HG02884 (cell line): Measurements from ENCODE around the gene RET.

Source experiments
- ATAC-seq: cut with Tn5 transposase; IDR thresholded peaks from one replicate; pipeline ENCODE4 v1.9.1; 2021; ENCODE audit warnings: mild to moderate bottlenecking, moderate library complexity; ENCODE audit not compliant: unreplicated experiment

The RET gene

DNA sequence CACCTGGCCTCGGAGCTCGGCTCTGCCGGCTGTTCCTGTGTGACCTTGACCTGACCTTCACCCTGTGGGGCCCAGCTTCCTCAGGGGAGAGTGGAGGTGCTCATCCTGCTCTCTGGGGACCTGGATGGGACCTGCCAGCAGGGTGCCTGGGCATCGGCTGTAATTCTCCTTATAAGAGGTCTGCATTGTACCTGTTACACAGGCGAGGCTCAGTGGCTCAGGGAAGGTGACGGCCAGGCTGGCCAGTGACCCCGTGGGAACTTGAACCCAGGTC, 29.0 kb downstream of the RET start:
- no peak for ATAC-seq

GRCh38 chr10:43106256-43107091, 29.6 kb downstream of the RET start:
- ATAC-seq, result no peak

GRCh38 chr10:43108951-43109350, 32.1 kb downstream of the RET start:
- no peak for ATAC-seq

DNA sequence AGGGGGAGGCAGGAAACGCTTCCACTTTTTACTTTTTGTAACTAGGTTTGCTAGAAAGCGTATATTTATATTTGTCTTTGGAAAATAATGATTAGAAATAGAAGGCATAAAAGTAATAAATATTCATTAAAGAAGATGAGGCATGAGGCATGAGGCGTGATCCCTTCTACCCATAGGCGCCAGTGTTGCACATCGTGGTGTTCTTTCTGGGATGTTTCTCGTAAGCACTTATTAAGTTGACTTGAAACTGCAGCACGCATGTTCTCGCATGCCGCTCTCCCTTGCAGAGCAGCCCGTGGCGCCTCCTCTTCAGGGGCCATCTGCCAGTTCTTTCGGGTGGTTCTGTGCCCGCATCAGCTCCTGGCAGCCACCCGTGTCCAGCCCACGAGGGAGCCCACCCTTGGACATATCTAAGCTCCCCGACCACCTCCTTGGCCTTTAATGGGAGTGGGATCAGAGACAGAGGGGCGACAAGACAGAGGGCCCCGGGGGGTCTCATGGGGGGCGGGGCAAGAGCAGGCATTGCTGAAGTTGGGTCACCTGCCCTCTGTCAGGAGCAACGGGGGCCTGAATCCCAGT, 32.9 kb downstream of the RET start:
- no peak for ATAC-seq

DNA sequence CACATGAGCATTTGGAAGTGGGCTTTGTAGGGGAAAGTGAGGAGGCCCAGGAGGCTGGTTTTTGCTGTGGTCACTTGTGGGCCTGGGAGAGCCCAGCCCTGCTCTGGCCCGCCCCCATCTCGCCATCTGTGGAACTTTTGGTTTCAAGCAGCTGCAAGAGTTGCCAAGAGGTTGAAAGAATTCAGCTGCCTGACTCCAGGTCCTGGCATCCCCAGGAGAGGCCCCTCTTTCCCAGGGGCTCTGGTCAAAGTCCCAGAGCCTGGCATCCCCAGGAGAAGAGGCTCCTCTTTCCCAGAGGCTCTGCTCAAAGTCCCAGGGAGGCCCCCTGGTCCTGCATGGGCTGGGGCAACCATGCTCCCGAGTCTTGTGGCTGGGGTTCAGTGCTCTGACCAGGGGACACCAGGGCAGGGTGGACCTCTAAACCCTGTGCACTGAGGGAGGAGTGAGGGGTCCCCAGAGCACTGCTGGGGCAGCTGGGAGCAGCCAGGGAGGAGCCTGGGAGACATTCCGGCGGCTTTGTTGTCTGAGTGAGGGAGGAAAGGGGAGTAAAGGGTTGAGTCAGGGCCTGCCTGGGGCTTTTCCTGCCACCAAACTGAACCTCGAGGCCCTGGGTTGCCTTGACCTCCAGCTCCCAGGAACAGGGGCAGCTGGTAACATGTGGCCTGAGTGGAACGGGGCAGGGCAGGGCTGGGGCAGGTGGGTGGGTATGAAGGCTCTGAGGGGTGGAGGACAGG, 33.6 kb downstream of the RET start:
- ATAC-seq, result peak; percentile 47

DNA sequence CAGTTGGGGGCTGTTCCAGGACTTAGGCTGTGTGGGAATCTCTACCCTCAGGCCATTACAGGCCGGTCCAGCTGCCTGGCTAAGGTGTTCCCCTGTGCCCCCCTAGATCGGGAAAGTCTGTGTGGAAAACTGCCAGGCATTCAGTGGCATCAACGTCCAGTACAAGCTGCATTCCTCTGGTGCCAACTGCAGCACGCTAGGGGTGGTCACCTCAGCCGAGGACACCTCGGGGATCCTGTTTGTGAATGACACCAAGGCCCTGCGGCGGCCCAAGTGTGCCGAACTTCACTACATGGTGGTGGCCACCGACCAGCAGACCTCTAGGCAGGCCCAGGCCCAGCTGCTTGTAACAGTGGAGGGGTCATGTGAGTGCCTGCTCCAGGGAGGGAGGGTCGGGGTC, 34.2 kb downstream of the RET start:
- ATAC-seq, result no peak

- no peak for ATAC-seq
Observed at GRCh38 chr10:43111921-43112607, 35.2 kb downstream of the RET start.

GRCh38 chr10:43112608-43112961, 35.7 kb downstream of the RET start:
- no peak for ATAC-seq

DNA sequence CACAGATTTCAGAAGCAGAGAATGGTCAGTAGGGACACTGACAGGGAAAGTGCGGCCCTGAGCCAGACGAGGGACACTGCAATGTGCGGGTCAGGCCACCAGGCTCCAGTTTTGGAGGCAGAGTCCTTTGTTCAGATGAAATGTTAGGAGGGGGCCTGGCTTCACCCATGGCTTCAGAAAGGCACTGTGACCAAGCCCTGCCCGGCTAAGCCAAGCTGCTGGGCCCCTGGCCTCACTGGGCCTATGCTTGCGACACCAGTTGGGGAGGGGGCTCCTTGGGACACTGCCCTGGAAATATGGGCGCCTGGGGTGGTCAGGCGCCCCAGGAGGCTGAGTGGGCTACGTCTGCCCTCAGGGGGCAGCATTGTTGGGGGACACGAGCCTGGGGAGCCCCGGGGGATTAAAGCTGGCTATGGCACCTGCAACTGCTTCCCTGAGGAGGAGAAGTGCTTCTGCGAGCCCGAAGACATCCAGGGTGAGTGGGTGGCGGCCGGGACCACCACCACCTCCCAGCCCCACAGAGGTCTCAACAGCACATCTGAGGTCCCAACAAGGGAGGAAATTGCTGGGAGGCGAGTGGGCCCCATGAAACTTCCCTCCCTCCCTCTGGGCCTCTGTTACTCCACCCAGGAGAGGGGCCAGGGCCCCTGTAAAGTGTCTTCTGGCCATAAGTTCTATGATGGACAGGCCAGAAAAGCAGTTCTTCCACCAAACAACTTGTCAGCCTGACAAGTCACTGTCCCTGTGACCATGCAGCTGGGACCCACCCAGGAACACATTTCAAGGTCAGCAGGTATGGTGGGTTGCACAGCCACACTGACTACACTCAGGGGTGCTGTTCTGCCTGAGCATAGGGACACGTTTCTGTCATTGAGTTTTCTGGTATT, 36.6 kb downstream of the RET start:
- no peak for ATAC-seq

GRCh38 chr10:43114088-43114742, 37.3 kb downstream of the RET start:
- ATAC-seq, result no peak

- ATAC-seq, result no peak
Observed at GRCh38 chr10:43114743-43115611, 38.1 kb downstream of the RET start.

- no peak for ATAC-seq
Observed at GRCh38 chr10:43115881-43116595, 39.2 kb downstream of the RET start.

DNA sequence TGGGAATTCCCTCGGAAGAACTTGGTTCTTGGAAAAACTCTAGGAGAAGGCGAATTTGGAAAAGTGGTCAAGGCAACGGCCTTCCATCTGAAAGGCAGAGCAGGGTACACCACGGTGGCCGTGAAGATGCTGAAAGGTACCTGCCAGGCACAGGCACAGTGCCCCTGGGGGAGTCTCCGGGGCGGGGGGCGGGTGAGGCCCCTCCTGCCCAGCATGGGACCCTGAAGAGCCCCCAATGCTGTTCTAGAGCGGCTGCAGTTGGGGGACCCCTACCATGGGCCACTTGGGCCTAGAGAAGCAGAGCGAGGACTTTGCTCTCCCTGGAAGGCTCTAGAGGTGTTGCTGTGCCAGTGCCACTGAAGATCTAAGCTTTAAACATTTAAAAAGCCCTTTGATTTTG, 39.7 kb downstream of the RET start:
- ATAC-seq, result no peak

DNA sequence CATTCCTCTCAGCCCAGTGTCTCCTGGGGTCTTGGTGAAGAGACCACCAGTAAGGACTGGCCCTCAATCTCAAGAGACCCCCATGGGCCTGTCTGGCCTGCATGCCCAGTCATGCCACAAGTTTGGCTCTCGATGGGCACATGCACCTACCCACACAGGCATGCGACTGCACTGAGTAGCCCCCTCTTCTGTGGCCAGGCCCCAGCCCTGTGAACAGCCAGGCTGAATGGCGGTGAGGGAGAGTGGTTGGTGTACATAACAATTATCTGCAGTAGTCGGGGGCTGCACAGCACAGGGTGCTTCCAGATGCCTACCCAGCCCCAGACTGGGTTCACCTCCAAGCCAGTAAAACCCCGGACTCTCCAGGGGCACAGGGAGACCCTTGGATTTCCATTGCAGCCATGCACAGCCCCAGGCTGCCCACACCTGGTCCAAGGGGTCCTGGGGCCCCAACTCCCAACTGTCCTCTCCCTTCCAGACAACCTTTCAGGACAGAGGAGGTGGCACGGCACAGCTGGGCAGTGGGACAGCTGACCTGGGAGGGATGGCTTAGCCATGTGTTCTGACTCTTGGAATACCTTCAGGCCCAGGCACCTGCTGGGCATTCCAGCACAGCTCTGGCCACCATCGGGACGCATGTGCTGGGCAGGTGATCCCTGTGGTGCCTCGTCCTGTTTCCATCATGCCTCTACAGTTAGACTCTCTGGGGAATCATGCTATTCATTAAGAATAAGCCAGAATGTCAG, 40.3 kb downstream of the RET start:
- no peak for ATAC-seq

DNA sequence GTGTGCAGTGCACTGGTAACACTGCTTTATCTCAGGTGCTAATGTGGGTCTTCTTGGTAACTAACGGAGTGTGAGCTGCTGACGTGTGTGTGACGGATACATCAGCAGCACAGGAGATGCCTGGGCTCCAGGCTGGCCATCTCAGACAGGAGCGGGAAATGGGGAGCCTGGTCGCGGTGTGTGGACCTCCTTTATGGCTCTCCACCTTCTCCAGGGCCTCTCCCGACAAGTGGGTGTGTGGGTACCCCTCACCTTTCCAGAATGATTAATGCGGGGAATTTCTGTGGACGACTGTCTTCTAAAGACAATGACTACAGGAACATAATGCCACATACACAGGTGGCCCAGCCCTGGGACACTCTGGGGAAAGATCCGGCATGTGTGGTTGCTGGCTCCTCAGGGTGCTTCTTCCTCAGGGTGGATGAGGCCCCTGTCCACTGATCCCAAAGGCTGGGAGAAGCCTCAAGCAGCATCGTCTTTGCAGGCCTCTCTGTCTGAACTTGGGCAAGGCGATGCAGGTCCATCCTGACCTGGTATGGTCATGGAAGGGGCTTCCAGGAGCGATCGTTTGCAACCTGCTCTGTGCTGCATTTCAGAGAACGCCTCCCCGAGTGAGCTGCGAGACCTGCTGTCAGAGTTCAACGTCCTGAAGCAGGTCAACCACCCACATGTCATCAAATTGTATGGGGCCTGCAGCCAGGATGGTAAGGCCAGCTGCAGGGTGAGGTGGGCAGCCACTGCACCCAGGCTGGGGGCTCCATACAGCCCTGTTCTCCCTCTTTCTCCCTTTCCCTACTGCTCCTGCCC, 41.1 kb downstream of the RET start:
- no peak for ATAC-seq

DNA sequence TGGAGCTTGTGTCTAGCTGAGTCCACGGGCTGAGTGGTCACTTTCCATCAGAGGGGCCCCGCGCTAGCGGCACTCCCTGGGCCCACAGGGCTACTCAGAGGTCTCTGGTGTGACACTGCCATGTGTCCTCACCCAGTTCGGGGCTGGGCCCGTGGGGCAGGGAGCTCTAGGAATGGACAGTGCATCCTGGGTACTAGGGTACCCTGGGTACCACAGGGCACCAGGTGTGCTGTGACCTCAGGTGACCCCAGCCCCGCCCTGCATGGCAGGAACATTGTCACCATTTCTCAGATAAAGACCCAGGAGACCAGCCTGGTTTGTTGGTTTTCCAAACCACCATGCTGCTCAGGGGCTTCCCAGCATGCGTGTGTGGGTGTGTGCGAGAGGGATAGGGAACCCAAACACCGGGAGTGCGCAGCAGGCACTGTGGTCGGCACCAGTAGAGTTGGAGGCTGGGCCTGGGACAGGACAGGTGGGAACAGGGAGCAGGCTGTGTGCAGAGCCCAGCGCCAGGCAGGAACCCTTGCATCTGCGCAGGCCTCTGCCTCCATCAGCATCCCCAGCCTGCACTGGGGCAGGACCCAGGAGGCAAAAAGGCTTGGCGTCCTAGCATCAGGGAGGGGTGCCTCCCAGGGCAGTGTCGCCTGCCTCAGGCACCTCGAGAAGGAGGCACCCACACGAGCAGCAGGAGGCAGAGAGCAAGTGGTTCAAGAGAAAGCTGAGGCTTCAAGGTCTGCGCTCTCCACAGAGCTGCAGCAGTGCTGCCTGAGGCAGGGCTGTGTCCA, 42.0 kb downstream of the RET start:
- no peak for ATAC-seq
